Adrenal gland (tissue), 5 donors: Measurements from ENCODE around the gene CT45A10.

ENCODE experiments used
- CTCF ChIP-seq, 6 experiments: fragments of 450-650 bp in 4 of 6; fragments of 200-600 bp in 2 of 6; sonication (generic) in 1 of 6; IDR thresholded peaks; 1 replicate in 5 of 6; 2 replicates in 1 of 6; pipeline versions ENCODE4 v1.5.1 to v1.8.0; 2016 to 2021; ENCODE audit warnings: antibody characterized with exemption in 6 of 6, mild to moderate bottlenecking in 2 of 6, moderate library complexity in 1 of 6
- POLR2A ChIP-seq, 2 donors: fragments of 450-650 bp; IDR thresholded peaks; one replicate each; pipeline ENCODE4 v1.6.1; 2017; ENCODE audit warnings: antibody characterized with exemption in 2 of 2, mild to moderate bottlenecking in 2 of 2, moderate library complexity in 1 of 2
- donor health status: DM: no; HTN: no; CAD: no.

GRCh38 chrX:135890087-135890585 is 3.1 kb downstream of the CT45A10 start:
- TF ChIP-seq CTCF (IDR thresholded peaks at IDR 0.05) (no peak), POLR2A (IDR thresholded peaks at IDR 0.05) (no peak)
